Central memory CD4-positive, alpha-beta T cell (primary cell): ENCODE results near the gene FCGBP.

Experiments
- DNase-seq: peaks from one replicate; pipeline ENCODE4 v3.0.0; 2022

The FCGBP gene

DNA sequence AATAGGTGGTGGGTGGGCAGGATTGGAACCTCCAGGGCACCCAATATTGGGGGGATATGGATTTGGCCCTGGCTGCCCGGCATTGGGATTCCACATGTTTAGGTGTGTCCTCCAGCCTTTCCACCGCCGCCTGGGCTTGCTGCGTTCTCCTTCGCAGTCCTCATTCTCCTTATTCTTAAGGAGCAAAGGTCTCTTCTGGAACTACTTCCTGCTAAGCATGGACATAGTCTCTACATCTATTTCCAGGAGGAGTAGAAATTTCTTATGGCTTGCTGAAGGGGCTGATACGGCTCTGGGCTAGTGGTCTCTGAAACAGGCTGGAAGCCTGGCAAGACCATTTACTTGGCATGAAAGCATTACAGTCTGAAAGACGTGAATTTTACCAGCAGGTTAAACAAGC is 9.2 kb upstream of the FCGBP start:
- no peak for DNase-seq

DNA sequence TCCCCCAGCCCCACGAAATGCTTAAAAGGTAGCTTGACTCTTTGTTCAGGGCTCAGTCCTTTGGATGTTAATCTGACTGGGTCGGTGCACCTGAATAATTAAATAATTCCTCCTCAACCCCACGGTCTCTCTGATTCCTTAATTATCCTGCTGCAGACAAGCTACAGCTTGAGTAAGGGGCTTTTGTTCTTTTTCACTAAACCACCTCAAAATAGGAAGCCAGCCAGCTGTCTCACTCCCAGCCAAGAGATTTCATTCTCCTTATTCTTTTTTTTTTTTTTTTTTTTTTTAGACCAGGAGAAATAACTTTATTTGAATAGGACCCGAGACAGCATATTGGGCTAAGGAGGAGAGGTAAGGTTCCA is 7.9 kb upstream of the FCGBP start:
- DNase-seq = no peak

DNA sequence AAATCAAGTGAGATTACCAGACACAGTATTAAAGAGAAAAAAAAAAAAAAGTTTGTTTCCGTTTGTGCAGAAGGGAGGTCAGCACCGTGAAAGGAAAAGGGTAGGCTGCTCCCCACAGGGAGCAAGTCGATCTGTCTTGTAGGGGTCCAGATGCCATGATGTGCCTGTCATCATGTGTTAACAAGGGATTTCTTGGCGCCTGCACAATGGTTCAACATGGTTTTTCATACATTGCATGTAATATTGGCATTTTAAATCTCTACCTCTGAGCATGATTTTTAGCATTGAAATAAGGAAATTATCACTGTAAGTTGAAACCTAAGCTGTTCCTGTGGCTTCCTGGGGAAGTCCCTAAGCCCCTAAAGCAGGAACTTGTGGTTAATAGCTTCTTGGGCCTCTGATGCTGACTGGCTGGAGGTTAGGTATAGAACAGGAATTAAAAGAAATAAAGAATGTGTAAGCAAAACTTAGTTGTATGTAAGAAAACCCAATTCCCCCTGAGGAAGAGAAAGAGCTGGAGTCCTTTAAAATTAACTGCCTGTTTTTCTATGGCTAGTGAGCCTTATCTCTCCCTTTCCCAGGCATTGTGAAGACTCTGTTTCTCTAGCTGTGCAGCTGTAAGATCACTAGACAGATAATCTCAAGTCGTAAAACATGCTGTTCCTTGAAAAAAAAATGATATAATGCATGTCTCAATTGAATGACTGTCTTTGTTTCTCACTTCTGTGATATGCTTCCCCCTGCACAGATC is 7.4 kb upstream of the FCGBP start:
- peak; percentile 86 for DNase-seq

DNA sequence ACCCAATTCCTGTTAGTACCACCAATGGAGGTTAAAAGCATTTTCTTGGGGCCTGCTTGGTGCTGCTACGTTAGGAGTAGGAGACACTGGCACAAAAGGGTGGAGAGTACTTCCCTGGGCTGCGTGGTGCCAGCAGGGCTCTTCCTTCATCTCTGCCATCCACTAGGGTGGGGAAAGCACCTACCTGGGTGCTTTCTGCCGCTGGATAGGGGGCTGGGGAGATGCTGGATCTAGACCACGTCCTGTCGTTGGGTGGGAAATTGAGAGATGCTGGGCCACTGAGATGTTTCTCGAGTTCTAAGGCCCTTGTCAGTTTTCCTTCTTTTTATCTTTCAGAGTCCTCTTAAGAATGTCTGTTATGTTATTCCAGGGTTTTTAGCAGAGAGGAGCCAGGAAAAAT is 6.7 kb upstream of the FCGBP start:
- DNase-seq = no peak

DNA sequence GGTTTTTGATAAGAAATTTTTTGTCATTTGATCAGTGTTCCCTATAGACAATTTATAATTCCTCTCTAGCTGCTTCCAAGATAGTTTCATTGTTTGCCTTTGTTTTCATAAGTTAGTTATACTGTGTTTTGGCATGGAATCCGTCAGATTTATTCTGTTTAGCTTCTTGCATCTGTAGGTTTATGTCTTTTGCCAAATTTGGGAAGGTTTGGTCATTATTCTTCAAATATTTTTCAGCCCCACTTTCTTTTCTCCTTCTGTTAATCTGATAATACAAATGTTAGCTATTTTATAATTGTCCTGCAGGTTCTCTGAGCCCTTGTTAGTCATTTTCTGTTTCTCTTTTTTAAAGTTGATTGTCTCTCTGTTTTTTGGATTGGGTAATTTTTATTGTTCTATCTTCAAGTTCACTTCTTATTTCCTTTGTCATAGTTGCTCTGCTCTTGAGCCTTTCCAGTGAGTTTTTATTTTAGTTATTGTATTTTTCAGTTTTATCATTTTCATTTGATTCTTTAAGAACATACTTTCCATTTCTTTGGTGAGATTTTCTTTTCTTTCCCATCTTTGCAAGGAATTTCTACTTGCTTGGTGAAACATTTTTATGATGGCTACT is 5.9 kb upstream of the FCGBP start:
- no peak for DNase-seq

DNA sequence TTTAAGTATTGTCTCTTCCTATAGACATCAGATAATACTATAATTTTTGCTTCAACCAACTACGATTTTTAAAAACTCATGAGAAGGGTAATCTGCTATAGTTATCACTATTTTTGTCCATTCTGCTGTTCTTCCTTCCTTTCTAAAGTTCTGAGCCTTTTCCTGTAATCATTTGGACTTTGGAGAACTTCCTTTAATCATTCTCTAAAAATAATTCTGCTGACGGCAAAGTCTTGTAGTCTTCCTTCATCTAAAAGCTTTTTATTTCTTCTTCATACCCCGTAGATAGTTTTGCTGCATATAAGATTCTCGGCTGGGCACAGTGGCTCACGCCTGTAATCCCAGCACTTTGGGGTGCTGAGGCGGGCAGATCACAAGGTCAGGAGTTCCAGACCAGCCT is 5.1 kb upstream of the FCGBP start:
- no peak for DNase-seq

DNA sequence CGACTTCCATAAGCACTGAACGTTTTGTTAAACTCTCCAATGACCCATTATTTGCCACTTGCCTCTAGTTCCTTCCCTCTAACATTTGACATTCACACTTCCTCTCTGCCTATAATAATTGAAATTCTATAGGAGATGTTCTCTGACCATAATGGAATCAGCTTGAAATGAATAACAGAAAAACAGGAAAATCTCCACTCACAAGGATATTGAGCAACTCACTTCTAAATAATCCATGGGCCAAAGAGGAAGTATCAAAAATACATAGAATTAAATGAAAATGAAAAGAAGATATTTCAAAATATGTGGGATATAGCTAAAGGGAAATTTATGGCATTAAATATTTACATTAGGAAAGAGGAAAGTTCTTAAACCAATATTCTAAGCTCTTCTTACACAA is 3.4 kb upstream of the FCGBP start:
- DNase-seq = no peak

DNA sequence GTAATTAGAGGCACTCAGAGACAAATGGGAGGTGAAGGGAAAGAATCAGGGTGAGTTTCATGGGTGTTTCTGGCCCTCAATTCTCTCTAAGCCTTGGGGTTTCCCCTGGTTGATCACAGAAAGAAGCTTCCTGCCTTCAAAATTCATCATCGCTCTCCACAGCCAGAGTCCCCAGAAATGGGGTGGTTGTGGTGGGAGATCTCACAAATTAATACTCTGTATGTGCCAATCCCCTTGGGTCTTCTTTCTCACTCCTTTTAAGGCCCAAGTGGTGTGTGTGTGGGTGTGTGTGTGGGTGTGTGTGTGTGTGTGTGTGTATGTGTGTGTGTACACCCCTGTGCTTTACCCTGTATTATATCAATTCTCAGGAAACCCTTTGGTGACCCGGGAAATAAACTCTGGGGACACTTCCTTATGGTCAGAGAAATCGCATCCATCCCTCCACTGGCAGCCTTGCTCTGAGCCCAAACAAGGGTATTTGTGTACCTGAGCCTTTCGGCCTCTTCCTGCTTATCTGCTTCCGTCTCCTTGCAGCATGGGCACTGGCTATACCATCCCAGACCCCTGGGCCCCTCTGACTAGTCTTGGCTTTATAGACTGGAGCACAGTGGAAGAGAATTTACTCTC is 2.8 kb upstream of the FCGBP start:
- peak; percentile 28 for DNase-seq

DNA sequence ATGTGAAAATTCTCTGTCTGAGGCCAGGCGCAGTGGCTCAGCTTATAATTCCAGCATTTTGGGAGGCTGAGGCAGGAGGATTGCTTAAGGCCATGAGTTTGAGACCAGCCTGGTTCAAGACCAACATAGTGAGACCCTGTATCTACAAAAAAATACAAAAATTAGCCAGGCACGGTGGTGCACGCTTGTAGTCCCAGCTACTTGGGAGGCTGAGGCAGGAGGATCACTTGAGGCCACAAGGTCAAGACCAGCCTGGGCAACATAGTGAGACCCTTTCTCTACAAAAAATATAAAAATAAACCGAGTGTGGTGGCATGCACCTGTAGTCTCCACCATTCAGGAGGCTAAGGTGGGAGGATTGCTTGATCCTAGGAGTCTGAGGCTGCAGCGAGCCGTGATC is 2.2 kb upstream of the FCGBP start:
- no peak for DNase-seq

DNA sequence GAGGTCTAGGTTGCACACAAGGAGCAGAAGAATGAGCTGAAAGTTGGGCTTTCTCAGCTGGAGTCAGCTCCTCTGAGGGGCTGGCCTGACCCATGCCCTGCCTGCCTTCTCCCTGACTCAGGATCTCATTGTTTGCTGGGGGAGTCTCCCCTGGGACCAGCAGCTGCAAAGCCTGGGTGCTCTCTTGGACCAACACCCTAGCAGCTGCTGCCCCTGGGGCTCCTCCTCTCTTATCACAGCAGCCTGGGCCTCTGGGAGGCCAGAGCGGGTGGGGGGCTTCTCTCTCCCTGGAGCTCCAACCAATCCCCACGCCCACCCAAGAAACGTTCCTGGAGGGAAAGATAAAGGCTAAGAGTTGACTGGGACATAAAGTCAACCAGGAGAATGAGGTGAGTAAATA is 1.6 kb upstream of the FCGBP start:
- DNase-seq = no peak

DNA sequence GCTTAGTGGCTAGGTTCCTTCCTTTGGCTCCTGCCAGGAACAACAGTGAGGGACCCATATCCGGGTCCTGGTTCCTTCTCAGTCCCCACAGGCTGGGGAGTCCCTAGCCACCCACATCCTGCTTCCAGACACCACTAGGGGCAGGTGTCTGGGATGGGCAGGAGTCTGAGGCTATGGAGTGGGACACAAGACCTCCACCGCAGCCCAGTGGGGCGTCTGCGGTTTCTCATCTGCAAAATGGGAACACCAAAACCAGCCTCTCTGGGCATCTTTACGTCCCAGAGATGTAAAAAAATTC is 879 bp upstream of the FCGBP start:
- no peak for DNase-seq

DNA sequence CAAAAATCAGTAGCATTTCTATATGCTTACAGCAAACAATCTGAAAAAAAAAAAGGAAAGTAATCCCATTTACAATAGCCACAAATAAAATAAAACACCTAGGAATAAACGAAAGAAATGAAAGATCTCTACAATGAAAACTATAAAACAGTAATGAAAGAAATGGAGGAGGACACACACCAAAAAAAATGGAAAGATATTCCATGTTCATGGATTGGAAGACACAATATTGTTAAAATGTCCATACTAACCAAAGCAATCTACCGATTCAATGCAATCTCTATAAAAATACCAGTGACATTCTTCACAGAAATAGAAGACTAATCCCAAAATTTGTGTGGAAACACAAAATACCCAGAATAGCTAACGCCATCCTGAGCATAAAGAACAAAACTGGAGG is 4.7 kb downstream of the FCGBP start:
- DNase-seq = no peak

DNA sequence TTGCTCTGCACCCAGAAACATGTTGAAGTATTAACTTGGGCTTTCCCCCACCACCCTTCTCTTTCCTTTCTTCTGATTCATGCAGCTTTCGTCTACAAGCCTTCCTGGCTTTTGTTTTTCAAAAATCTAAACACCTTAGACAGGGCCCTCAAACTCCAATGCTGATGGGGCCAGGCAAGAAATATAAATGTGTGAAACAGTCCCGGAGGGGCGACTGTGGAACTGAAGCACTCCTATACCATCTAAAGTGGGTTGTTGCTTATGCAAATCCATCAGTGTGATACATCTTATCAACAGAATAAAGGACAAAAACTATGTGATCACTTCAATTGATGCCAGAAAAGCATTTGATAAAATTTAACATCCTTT is 6.1 kb downstream of the FCGBP start:
- DNase-seq = no peak

DNA sequence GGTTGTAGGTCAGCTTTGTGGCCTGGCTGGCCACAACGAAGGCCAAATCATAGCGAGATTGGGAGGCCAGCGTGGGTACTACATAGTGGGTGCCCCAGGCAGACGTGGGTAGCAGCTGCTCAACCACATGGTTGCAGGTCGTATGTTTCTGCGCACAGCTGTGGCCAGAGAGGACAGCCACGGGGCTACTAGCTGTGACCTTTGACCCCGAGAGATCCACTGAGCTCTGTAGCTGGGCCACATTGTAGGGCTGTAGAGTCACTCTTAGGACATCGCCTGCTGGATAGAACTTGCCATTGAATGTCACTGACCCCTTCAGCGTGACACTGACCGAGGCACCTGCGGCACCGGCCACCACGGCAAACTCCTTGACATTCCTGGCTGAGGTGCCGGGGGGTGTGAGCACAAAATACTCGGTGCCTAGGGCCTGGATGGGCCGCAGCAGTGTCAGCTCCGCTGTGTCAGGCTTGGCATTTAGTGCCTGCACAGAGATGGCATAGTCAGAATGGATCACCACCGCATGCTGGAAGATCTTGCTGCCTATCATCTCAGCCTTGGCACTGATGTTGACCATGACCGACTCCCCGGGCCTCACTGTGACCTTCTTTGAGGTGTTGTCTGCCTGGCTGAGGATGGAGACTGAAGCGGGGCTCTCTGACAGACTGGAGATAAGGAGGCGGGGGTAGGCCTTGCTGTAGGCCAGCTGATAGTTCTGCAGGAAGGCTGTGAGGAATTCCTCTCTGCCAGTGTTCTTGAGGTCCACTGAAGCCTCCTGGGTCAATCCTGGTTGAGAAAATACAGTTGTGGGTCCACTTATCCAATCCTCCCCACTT is 6.7 kb downstream of the FCGBP start:
- DNase-seq = no peak

DNA sequence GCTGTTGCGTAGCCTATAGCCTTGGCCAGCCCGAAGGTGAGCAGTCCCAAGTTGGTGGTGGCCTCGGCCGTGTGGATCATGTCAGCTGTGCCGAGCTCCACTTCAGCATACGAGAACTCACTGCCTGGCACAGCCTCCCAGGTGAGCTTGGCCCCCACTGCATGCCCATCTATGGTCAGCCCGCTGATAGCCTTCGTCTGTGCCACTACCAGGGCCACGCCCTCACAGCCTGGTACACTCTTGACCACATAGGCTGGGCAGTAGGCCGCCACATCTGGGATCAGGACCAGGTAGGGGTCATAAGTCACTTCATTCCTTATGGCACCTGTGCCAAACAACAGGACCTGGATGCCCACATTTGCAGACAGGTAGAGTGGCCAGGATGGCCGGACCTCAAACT is 7.4 kb downstream of the FCGBP start:
- DNase-seq = no peak

DNA sequence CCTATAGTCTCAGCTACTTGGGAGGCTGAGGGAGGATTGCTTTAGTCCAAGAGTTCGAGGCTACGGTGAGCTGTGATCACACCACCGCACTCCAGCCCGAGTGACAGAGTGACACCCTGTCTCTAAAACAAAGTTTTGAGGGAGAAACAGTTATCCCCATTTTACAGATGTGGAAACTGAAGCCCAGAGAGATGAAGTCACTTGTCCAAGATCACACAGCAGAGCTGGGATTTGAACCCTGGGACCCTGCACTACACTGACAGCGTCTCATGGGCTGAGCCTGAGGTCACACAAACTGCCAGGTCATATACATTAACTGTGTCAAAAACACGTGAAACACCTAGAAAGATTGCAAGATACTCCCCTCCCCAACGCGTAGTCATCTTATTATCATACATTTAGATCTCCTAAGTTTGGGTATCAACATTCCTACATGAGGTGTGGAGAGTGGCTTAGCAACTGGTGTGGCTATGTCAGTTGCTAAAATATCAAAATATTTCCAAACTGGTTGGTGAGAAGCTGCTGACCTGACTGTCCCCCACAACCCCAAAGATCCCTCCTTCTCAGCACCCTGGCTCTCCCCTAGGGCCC is 8.2 kb downstream of the FCGBP start:
- DNase-seq = no peak

DNA sequence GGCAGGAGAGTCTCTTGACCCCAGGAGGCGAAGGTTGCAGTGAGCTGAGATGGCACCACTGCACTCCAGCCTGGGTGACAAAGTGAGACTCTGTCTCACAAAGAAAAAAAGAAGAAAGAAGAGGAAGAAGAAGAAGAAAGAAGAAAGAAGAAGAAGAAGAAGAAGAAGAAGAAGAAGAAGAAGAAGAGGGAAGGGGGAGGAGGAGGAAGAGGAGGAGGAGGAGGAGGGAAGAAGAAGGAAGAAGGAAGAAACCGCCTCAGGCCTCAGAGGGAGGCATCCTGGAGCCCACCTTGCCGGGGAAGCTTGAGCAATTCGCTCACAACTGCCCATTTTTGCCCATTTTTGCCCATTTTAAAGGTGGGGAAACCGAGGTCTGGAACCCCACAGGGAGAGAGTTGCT is 9.5 kb downstream of the FCGBP start:
- no peak for DNase-seq

DNA sequence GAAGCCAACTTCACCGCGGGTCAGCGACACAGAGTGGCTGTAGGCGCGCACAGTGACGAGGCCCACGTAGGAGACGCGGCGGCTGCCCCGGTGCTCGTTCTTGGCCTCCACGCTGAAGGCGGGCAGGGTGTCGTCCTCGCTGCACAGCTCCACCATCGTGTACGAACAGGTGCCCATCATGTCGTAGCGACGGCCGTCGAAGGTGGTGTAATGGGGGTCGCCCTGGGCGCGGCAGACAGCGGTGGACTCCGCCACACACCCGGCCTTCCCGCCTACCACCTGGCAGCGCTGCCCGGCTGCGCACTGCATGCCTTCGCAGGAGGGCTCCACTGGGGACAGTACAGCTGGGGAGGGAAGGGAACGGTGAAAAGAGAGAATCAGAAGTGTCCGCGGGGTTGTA is 10.0 kb downstream of the FCGBP start:
- DNase-seq = no peak

DNA sequence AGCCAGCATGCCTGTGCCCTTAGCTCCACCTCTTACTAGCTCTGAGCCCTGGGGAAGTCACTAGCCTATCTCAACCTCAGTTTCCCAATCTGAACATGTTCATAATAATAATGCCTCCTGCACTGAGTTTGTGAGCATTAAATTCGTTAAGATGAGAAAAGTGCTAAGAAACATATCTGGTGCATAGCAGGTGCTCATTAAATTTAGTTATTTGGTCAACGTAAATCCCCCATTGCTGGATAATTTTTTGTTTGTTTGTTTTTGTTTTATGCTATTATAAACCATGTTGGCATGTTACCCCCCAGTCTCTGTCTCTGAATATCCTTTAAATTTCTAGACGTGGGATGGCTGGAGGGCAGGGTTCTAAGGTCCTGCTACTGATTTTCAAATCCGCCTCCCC is 10.6 kb downstream of the FCGBP start:
- no peak for DNase-seq

DNA sequence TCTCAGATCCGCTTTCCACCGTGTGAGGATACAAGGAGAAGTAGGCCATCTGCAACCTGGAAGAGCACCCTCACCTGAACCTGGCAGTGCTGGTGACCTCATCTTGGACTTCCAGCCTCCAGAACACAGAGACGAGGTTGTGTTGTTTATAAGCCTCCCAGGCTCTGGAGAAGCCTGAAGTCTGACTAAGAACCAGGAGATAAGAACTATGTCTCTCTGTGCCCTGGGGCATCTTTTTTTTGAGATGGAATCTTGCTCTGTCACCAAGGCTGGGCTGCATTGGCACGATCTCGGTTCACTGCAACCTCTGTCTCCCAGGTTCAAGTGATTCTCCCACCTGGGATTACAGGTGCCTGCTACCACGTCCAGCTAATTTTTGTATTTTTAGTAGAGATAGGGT is 14.5 kb downstream of the FCGBP start:
- DNase-seq = no peak

DNA sequence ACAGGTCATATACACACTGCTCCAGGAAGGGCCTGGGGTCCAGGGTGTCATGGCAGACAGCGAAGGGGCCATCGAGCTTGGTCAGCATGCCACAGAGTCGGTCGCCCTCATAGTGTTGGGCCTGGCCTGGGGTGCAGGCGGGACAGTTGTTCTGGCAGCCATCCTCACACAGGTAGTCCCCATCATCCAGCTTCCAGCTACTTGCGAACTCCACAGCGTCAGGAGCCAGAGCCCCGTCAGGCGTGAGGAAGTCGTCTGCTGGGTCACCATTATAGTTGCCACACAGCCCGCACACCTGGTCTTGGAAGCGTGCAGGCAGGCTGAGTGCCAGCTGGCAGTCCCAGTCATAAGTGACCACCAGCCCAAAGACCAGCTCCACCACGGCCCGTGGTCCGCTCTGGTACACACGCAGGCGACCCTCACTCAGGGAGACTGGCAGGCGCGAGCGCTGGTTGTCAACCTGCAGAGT is 16.2 kb downstream of the FCGBP start:
- no peak for DNase-seq

DNA sequence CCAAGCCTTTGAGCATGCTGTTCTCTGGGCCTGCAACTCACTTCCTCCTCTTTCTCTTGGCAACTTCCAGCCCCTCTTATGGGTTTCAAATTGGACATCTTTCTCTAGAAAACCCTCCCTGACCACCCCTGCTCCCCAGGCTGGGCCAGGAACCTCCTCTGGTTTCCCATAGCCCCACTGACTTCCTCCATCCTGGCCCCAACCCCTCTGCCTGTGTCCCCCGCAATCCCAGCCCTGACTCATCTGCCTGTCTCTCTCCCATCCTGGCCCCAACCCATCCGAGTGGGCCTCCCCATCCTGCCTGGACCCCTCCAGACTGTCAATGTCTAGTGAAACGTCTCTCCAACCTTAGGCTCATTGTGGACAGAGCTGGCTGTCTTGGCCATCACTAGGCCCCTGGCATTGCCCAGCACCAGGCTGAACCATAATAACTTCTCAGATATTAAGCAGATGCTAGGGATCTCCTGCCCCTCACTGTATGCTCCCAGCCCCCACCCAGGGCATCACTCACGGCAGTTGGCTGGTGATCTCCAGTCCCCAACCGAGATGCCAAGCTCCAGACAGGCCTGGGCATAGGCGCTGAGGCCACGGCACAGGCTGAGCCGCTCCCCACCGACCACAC is 16.8 kb downstream of the FCGBP start:
- no peak for DNase-seq

DNA sequence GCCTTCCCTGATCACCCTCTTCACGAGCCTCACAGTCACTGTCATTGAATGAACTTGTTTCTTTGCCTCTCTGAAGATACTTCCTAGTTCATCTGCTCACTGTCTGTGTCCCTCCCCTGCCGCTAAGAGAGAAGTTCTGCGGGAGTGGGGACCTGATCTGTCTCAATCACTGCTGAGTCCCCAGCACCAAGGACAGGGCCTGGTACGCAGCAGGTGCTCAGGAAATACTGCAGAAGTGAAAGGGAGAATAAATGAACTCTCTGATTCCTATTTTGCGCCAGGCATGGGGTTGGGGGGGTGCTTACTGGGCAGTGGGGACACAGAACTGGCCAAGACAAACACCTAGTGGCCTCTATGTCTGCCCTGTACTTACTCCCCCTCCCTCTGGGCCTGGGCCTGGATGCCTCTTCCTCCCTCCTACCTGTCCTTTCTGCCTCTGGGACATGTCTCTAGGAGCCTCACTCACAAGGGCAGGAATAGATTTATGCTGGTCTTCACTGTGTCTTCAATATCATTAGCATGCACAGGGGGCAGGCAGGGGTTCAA is 17.5 kb downstream of the FCGBP start:
- no peak for DNase-seq
